OCI-M1 (cell line): ENCODE results near the gene OR5H14.

ENCODE experiments used
- DNase-seq: peaks from one replicate; lab custom pipeline; 2025; lab: John Stamatoyannopoulos, UW

OR5H14 gene

GRCh38 chr3:98199020-98199419 lies 51.7 kb downstream of the OR5H14 start:
- DNase-seq = no peak
